Measurements from ENCODE around the gene MYL6B. TPM values are rescaled to one million over a fixed set of nuclear protein-coding genes. Genes with fewer than 3 reads are reported as not detected.

MYL6B gene
- total and polyA plus RNA-seq, 2 donors (not counting 3 experiments of a cell fraction or from before 2014, with no cell fraction given), result 135 to 185 TPM

DNA sequence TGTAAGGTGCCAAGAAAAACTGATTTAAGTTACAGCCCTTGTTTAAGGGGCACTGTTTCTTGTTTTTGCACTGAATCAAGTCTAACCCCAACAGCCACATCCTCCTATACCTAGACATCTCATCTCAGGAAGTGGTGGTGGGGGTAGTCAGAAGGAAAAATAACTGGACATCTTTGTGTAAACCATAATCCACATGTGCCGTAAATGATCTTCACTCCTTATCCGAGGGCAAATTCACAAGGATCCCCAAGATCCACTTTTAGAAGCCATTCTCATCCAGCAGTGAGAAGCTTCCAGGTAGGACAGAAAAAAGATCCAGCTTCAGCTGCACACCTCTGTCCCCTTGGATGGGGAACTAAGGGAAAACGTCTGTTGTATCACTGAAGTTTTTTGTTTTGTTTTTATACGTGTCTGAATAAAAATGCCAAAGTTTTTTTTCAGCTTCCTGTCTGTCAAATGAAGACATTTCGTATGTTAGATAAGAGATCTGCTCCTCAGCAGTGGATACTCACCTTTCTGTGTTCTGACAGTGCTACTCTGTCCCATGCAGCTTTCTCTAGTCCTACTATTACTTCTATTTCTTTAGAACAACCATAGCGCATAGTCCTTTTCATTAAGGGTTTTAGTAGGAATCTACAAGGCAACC is 49.2 kb upstream of the MYL6B start:
- Histone ChIP-seq H3K9ac (replicated peaks; ENCODE audit: extremely low read depth, insufficient read depth, low read length) (peak overlapping the region; percentile 35), H3K9me1 (replicated peaks; ENCODE audit: control insufficient read depth, extremely low read depth, insufficient read depth, low read length) (no peaks in the 10 kb centered on the region), H3K79me2 (ENCODE audit: control insufficient read depth, insufficient read depth, low read length) (peaks cover 35% of the 10 kb centered on the region), H3K4me2 (ENCODE audit: insufficient read depth, low read length) (peak overlapping the region; percentile 59), H3K9me3 (replicated peaks; ENCODE audit: control insufficient read depth, insufficient read depth, low read length) (no peaks in the 10 kb centered on the region), H3K27me3 (ENCODE audit: control insufficient read depth in 2 of 2, insufficient read depth in 2 of 2, low read length in 2 of 2) (peaks cover 0 to 6% of the 10 kb centered on the region in 2 experiments), H3K36me3 (ENCODE audit: control insufficient read depth in 2 of 2, extremely low read depth in 1 of 2, insufficient read depth in 2 of 2, low read length in 2 of 2) (peaks cover 6 to 7% of the 10 kb centered on the region in 2 experiments), H3K27ac (ENCODE audit: insufficient read depth, low read depth, low read length) (no peak overlapping the region), H3K4me3 (replicated peaks in 1 of 3; ENCODE audit: insufficient read depth in 1 of 3, low read depth in 1 of 3, low read length in 3 of 3) (peak overlapping the region in 1 of 3 experiments; percentile 50), H4K20me1 (replicated peaks; ENCODE audit: control insufficient read depth, extremely low read depth, insufficient read depth, low read length) (no peaks in the 10 kb centered on the region), H2AFZ (ENCODE audit: low read depth, low read length) (peak overlapping the region; percentile 75), H3K4me1 (ENCODE audit: control insufficient read depth, extremely low read depth, insufficient read depth, low read length) (peaks cover 29% of the 10 kb centered on the region)
- intact Hi-C loops (cut with micrococcal nuclease), result no loop called here
- TF ChIP-seq POLR2A (IDR thresholded peaks at IDR 0.05; ENCODE audit: low read depth, low read length) (no peak), GATA2 (IDR thresholded peaks at IDR 0.05; ENCODE audit: insufficient read depth, insufficient read length, low read depth, low read length) (no peak), JUN (IDR thresholded peaks at IDR 0.05; ENCODE audit: borderline replicate concordance, insufficient read depth, insufficient read length, low read depth) (no peak), EZH2 (IDR thresholded peaks at IDR 0.05; ENCODE audit: borderline replicate concordance, low read depth, low read length, severe bottlenecking) (no peak), MYC (IDR thresholded peaks at IDR 0.05; ENCODE audit: low read depth, low read length) (no peak), POLR2AphosphoS5 (IDR thresholded peaks at IDR 0.05; ENCODE audit: insufficient read depth, low read depth, low read length) (no peak), FOS (IDR thresholded peaks at IDR 0.05; ENCODE audit: borderline replicate concordance, insufficient read depth, low read length) (no peak)
- TF ChIP-seq, protein P1, sequence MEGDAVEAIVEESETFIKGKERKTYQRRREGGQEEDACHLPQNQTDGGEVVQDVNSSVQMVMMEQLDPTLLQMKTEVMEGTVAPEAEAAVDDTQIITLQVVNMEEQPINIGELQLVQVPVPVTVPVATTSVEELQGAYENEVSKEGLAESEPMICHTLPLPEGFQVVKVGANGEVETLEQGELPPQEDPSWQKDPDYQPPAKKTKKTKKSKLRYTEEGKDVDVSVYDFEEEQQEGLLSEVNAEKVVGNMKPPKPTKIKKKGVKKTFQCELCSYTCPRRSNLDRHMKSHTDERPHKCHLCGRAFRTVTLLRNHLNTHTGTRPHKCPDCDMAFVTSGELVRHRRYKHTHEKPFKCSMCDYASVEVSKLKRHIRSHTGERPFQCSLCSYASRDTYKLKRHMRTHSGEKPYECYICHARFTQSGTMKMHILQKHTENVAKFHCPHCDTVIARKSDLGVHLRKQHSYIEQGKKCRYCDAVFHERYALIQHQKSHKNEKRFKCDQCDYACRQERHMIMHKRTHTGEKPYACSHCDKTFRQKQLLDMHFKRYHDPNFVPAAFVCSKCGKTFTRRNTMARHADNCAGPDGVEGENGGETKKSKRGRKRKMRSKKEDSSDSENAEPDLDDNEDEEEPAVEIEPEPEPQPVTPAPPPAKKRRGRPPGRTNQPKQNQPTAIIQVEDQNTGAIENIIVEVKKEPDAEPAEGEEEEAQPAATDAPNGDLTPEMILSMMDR (IDR thresholded peaks at IDR 0.05; ENCODE audit: extremely low read depth in 1 of 2, insufficient read depth in 1 of 2, low read depth in 1 of 2, low read length in 2 of 2), result no peak
- TF ChIP-seq, protein P2, sequence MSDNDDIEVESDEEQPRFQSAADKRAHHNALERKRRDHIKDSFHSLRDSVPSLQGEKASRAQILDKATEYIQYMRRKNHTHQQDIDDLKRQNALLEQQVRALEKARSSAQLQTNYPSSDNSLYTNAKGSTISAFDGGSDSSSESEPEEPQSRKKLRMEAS (IDR thresholded peaks at IDR 0.05; ENCODE audit: insufficient read depth, insufficient read length), result no peak
- POLR2A ChIA-PET, result interaction anchor here (1.2 to 3.3 kb wide), 4 partner anchors 13 to 106 kb away, joined by 4 to 37 read pairs (median 6); partner anchors contain the start of genes RPL41, SUOX and ZC3H10
- no TSS peak for BruUV-seq (replicated peaks)
- no peak for DNase-seq (ENCODE audit: low read depth, low spot score)
- dilution Hi-C loops (cut with MboI; ENCODE audit: extremely low pct_ligation_motif_present, low sequenced_read_pairs), result no loop called here
- CTCF ChIA-PET, result interaction anchor here (0.9 to 5.3 kb wide), 7 partner anchors 15 to 363 kb away, joined by 3 to 59 read pairs (median 21); partner anchors contain the start of genes ERBB3 and ZC3H10
- no peak for FAIRE-seq
